ENCODE data around the gene VPS26C. TPM values are rescaled to one million over a fixed set of nuclear protein-coding genes. Genes with fewer than 3 reads are reported as not detected.

The VPS26C gene
- total and polyA plus RNA-seq, 2 of the 8 experiments (the other 6 are each of a cell fraction or from before 2014, with no cell fraction given) = 43.5 to 71.6 TPM

GRCh38 chr21:37228003-37228400, 39.1 kb downstream of the VPS26C start:
- CTCF ChIA-PET (ENCODE audit: partially characterized antibody) = interaction anchor here (0.7 to 1.2 kb wide), 2 partner anchors 60 to 251 kb away, joined by 3 to 5 read pairs; no protein-coding TSS in a partner anchor
- TF ChIP-seq RNF2 (IDR thresholded peaks at IDR 0.05; ENCODE audit: borderline replicate concordance, low read depth, low read length, missing control alignments, poor library complexity, severe bottlenecking) (no peak), HDAC2 (IDR thresholded peaks at IDR 0.05; ENCODE audit: borderline replicate concordance in 1 of 2, low read depth in 2 of 2, low read length in 2 of 2) (no peak), KDM4A (IDR thresholded peaks at IDR 0.05; ENCODE audit: low read depth, low read length, severe bottlenecking) (no peak), JUN (IDR thresholded peaks at IDR 0.05; ENCODE audit: low read depth, low read length) (no peak), FOSL1 (IDR thresholded peaks at IDR 0.05; ENCODE audit: insufficient read depth, low read depth, low read length) (no peak), E2F6 (IDR thresholded peaks at IDR 0.05) (no peak), USF2 (IDR thresholded peaks at IDR 0.05; ENCODE audit: low read length) (no peak), PHF8 (conservative IDR thresholded peaks at IDR 0.05; ENCODE audit: low read depth, low read length) (no peak), SIX5 (IDR thresholded peaks at IDR 0.05; ENCODE audit: low read depth, low read length) (no peak), YY1 (IDR thresholded peaks at IDR 0.05; ENCODE audit: low read depth, low read length) (no peak), JUND (IDR thresholded peaks at IDR 0.05; ENCODE audit: low read length) (no peak)

More at GRCh38 chr21:37228003-37228400, 39.1 kb downstream of the VPS26C start:
- no peak overlapping the region for H3K4me2 ChIP-seq (ENCODE audit: insufficient read depth in 1 of 2, low read depth in 2 of 2, low read length in 2 of 2)
- H4K20me1 ChIP-seq (replicated peaks in 1 of 2; ENCODE audit: control insufficient read depth in 1 of 2, insufficient read depth in 2 of 2, low read length in 2 of 2) = peaks cover 2 to 4% of the 10 kb centered on the region in 2 experiments
- POLR2A ChIA-PET (ENCODE audit: partially characterized antibody) = interaction anchor here (0.6 kb wide), 1 partner anchor 153 kb away, joined by 5 read pairs; no protein-coding TSS in a partner anchor
- H3K79me1 ChIP-seq (ENCODE audit: low read depth, low read length) = no peaks in the 10 kb centered on the region
- H3K4me3 ChIP-seq (ENCODE audit: extremely low read depth in 1 of 4, insufficient read depth in 2 of 4, low read depth in 3 of 4, low read length in 4 of 4) = no peak overlapping the region
- H3K27ac ChIP-seq (ENCODE audit: low read depth, low read length) = no peak overlapping the region
- H3K4ac ChIP-seq (replicated peaks; ENCODE audit: insufficient read length, low read depth, low read length) = no peak overlapping the region
- no peak overlapping the region for H3K14ac ChIP-seq (ENCODE audit: insufficient read length)
- no peaks in the 10 kb centered on the region for H3K79me2 ChIP-seq (ENCODE audit: control insufficient read depth in 1 of 2, insufficient read depth in 2 of 2, low read length in 2 of 2)
- H3K4me1 ChIP-seq (replicated peaks in 1 of 4; ENCODE audit: control insufficient read depth in 3 of 4, insufficient read depth in 4 of 4, low read length in 3 of 4) = no peaks in the 10 kb centered on the region
- H2AFZ ChIP-seq (ENCODE audit: low read length) = no peak overlapping the region
- H3K27me3 ChIP-seq (replicated peaks in 1 of 4; ENCODE audit: control insufficient read depth in 3 of 4, extremely low read depth in 1 of 4, insufficient read depth in 3 of 4, low read length in 3 of 4) = no peaks in the 10 kb centered on the region
- no peaks in the 10 kb centered on the region for H3K23me2 ChIP-seq (ENCODE audit: low read depth, low read length)
- H2AK5ac ChIP-seq (ENCODE audit: low read depth, low read length) = no peak overlapping the region
- H3K18ac ChIP-seq (ENCODE audit: extremely low read depth, low read length) = no peak overlapping the region
- H2BK15ac ChIP-seq (ENCODE audit: low read length) = no peak overlapping the region
- no peak for FAIRE-seq
- H2BK120ac ChIP-seq (replicated peaks; ENCODE audit: low read depth, low read length) = no peak overlapping the region
- no peak overlapping the region for H3K23ac ChIP-seq (ENCODE audit: insufficient read length)
- no peak overlapping the region for H2BK20ac ChIP-seq (ENCODE audit: low read length)
- H3K9me3 ChIP-seq (ENCODE audit: insufficient read depth in 2 of 2, low read depth in 1 of 2, low read length in 1 of 2) = no peaks in the 10 kb centered on the region
- no peak overlapping the region for H4K5ac ChIP-seq (ENCODE audit: insufficient read length, low read depth, low read length)
- no peak overlapping the region for H3K9ac ChIP-seq (replicated peaks in 1 of 4; ENCODE audit: extremely low read depth in 1 of 4, low read depth in 3 of 4, low read length in 3 of 4)
- no peak overlapping the region for H3K56ac ChIP-seq (replicated peaks; ENCODE audit: insufficient read length, low read depth, low read length)
- no peak overlapping the region for H2BK12ac ChIP-seq (ENCODE audit: low read depth, low read length)
- no peak overlapping the region for H4K91ac ChIP-seq (replicated peaks; ENCODE audit: insufficient read length, low read length)
- 95% methylated on average over 16 of the region's 16 CpGs; no CpG with 5 or more reads in 1 of the 2 experiments for WGBS, 2 experiments (ENCODE audit: extremely low coverage in 1 of 2, insufficient coverage in 1 of 2, insufficient read length in 1 of 2, insufficient replicate concordance in 2 of 2, low coverage in 1 of 2, low lambda C conversion rate in 2 of 2, missing lambda C conversion rate in 1 of 2)
- H2BK5ac ChIP-seq (ENCODE audit: low read depth, low read length) = no peak overlapping the region
- no peak overlapping the region for H4K8ac ChIP-seq (ENCODE audit: extremely low read depth, insufficient read depth, low read length)
- DNase-seq (ENCODE audit: low read depth in 1 of 2, low spot score in 2 of 2) = peak in 1 of 2 experiments; percentile 11
- H3K36me3 ChIP-seq (ENCODE audit: control insufficient read depth in 2 of 4, insufficient read depth in 4 of 4, low read length in 3 of 4) = peaks cover 28 to 74% (median 59%) of the 10 kb centered on the region in 4 experiments; a peak in 7 of 8 replicates
